GM23338 (cell line): ENCODE data around the gene PNPLA3.

ENCODE experiments used
- CREB1 ChIP-seq: fragments of 250-450 bp; sonication (Bioruptor Pico); IDR thresholded peaks from 2 replicates; pipeline ENCODE4 v1.5.0; 2020; ENCODE audit warnings: low read depth, mild to moderate bottlenecking, moderate library complexity
- CTCF ChIP-seq, 2 experiments: fragments of 200-600 bp in 1 of 2; sonication (generic) in 1 of 2; conservative IDR thresholded peaks; 2 replicates each; pipeline versions ENCODE4 v1.5.1 to v1.6.1; 2016 to 2017; ENCODE audit warnings: antibody characterized with exemption in 2 of 2, low read depth in 2 of 2, mild to moderate bottlenecking in 2 of 2, moderate library complexity in 1 of 2
- EZH2 ChIP-seq: fragments of 200-600 bp; sonication (generic); IDR thresholded peaks from one replicate; pipeline ENCODE4 v1.8.0; 2017; ENCODE audit warnings: antibody characterized with exemption, mild to moderate bottlenecking, low read depth; ENCODE audit not compliant: unreplicated experiment
- JUNB ChIP-seq: IDR thresholded peaks from one replicate; pipeline ENCODE4 v1.6.1; 2016; ENCODE audit warnings: antibody characterized with exemption; ENCODE audit not compliant: unreplicated experiment
- NANOG ChIP-seq: IDR thresholded peaks from 2 replicates; pipeline ENCODE4 v1.6.1; 2016; ENCODE audit warnings: antibody characterized with exemption, borderline replicate concordance
- POLR2AphosphoS5 ChIP-seq: IDR thresholded peaks from 2 replicates; pipeline ENCODE4 v1.6.1; 2016; ENCODE audit warnings: antibody characterized with exemption, low read depth
- REST ChIP-seq: IDR thresholded peaks from one replicate; pipeline ENCODE4 v1.6.1; 2018; ENCODE audit warnings: antibody characterized with exemption; ENCODE audit not compliant: unreplicated experiment
- ZNF114 ChIP-seq: fragments of 250-450 bp; sonication (Bioruptor Pico); IDR thresholded peaks from 2 replicates; pipeline ENCODE4 v1.5.0; 2020; ENCODE audit warnings: mild to moderate bottlenecking, moderate library complexity

- no peak for TF ChIP-seq CTCF (conservative IDR thresholded peaks at IDR 0.05; ENCODE audit: low read depth in 2 of 2)
- TF ChIP-seq EZH2: no peak
- no peak for TF ChIP-seq POLR2AphosphoS5
- TF ChIP-seq CREB1 (CRISPR knock-in tag): no peak
- TF ChIP-seq ZNF114 (CRISPR knock-in tag): no peak
- no peak for TF ChIP-seq REST
- TF ChIP-seq JUNB: no peak
- no peak for TF ChIP-seq NANOG
These were observed 30.6 kb downstream of the PNPLA3 start for GRCh38 chr22:43953988-43954785.
